ENCODE results near the gene ZNF423.

GRCh38 chr16:49453021-49453420, 402.9 kb downstream of the ZNF423 start:
- TF ChIP-seq CTCF (IDR thresholded peaks at IDR 0.05) = no peak
- no peak for TF ChIP-seq POLR2A (IDR thresholded peaks at IDR 0.05)

Measured in Peyer's patch (tissue), 4 donors.